ENCODE measurements around the gene THSD7B.

GRCh38 chr2:137051778-137052398 is 286.5 kb downstream of the THSD7B start:
- TF ChIP-seq CTCF (IDR thresholded peaks at IDR 0.05) (no peak), EZH2 (IDR thresholded peaks at IDR 0.05) (no peak)

Measured in neural progenitor cell (in vitro differentiated cells).